Measurements from ENCODE around the gene TH.

DNA sequence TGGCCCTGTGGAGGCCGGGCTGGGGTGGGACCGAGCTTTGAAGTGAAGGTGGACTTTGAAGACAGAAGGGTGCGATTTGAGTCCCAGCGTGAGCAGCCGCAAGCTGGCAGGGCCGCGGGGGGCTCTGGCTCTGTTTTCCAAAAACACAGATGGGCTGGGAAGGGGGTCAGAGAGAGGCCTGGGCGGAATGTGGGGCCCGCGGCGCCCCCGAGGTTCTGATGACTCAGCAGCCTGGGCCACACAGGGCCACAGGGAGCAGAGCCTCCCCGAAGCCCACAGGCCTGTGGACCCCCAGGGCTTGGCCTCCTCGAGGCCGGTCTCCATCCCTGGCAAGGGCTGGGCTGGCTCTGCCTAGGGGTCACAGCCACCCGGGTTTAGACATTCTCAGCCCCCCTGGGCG is 16.7 kb downstream of the TH start:
- TF ChIP-seq MYC (IDR thresholded peaks at IDR 0.05; ENCODE audit: low read depth, low read length) (no peak), CTCF (IDR thresholded peaks at IDR 0.05; ENCODE audit: low read depth, low read length) (no peak)

Data from NB4 (cell line).